CD4-positive, alpha-beta T cell treated with Interleukin-10 for 1 hour (primary cell): ENCODE measurements around the gene HES7.
A peak's percentile ranks its signal among the peaks of the same experiment; 100 is the strongest.
"Not testable (repeated sequence)": the region's sequence is repeated elsewhere in the genome, so short reads cannot be mapped to it uniquely, and the experiment has no call there.

ENCODE experiments used
- DNase-seq: peaks from one replicate; pipeline ENCODE4 v3.0.0-alpha.2; 2020

The HES7 gene

GRCh38 chr17:8123695-8124349 is at the start of gene HES7:
HES7 (minus strand) TSS chr17:8124106; CDS start chr17:8124084, 22 bp downstream.
- DNase-seq: peak; percentile 14

GRCh38 chr17:8173056-8173870 is 49.4 kb upstream of the HES7 start:
- peak; percentile 92 for DNase-seq

- DNase-seq: not testable (repeated sequence)
Measured at GRCh38 chr17:8170186-8170585, 46.3 kb upstream of the HES7 start.

GRCh38 chr17:8167526-8167925 is 43.6 kb upstream of the HES7 start:
- DNase-seq: no peak

- DNase-seq: no peak
Measured at GRCh38 chr17:8166731-8167130, 42.8 kb upstream of the HES7 start.

GRCh38 chr17:8164815-8165131 is 40.9 kb upstream of the HES7 start:
- DNase-seq: no peak

- peak; percentile 87 for DNase-seq
Measured at GRCh38 chr17:8163978-8164814, 40.3 kb upstream of the HES7 start.

GRCh38 chr17:8162997-8163977 is 39.4 kb upstream of the HES7 start:
- DNase-seq: peak; percentile 24

- DNase-seq: peak; percentile 86
Measured at GRCh38 chr17:8162233-8162996, 38.5 kb upstream of the HES7 start, which contains the start of gene VAMP2. VAMP2 (minus strand) TSS chr17:8162948; CDS start chr17:8162879, 69 bp downstream.

GRCh38 chr17:8161289-8162232 is 37.7 kb upstream of the HES7 start:
- peak; percentile 40 for DNase-seq

- peak; percentile 35 for DNase-seq
Measured at GRCh38 chr17:8160741-8161221, 36.9 kb upstream of the HES7 start.

GRCh38 chr17:8160224-8160577 is 36.3 kb upstream of the HES7 start:
- DNase-seq: no peak

GRCh38 chr17:8159459-8160223 is 35.7 kb upstream of the HES7 start:
- no peak for DNase-seq

- DNase-seq: peak; percentile 29
Measured at GRCh38 chr17:8159032-8159400, 35.1 kb upstream of the HES7 start.

GRCh38 chr17:8158267-8159031 is 34.5 kb upstream of the HES7 start:
- DNase-seq: peak; percentile 91

GRCh38 chr17:8156246-8156992 is 32.5 kb upstream of the HES7 start:
- DNase-seq: peak; percentile 100

- DNase-seq: no peak
Measured at GRCh38 chr17:8155996-8156245, 32.0 kb upstream of the HES7 start.
